GM21526 (cell line): ENCODE results near the gene LEAP2.

ENCODE experiments used
- ATAC-seq: cut with Tn5 transposase; IDR thresholded peaks from one replicate; pipeline ENCODE4 v1.9.1; 2021; ENCODE audit warnings: moderate library complexity; ENCODE audit not compliant: unreplicated experiment, low FRiP score

The LEAP2 gene

GRCh38 chr5:132876020-132876759 lies 2.7 kb downstream of the LEAP2 start:
- ATAC-seq: no peak

- no peak for ATAC-seq
Measured at GRCh38 chr5:132877466-132877865, 4.0 kb downstream of the LEAP2 start.

- no peak for ATAC-seq
Measured at GRCh38 chr5:132877938-132878337, 4.5 kb downstream of the LEAP2 start.

- ATAC-seq: no peak
Measured at GRCh38 chr5:132883261-132883834, 9.9 kb downstream of the LEAP2 start.

- no peak for ATAC-seq
Measured at GRCh38 chr5:132884548-132884947, 11.1 kb downstream of the LEAP2 start.

- no peak for ATAC-seq
Measured at GRCh38 chr5:132886064-132886823, 12.8 kb downstream of the LEAP2 start.

- ATAC-seq: no peak
Measured at GRCh38 chr5:132887283-132887682, 13.8 kb downstream of the LEAP2 start.

GRCh38 chr5:132889501-132889900 lies 16.0 kb downstream of the LEAP2 start:
- no peak for ATAC-seq

- no peak for ATAC-seq
Measured at GRCh38 chr5:132890817-132891216, 17.3 kb downstream of the LEAP2 start.

GRCh38 chr5:132895719-132896305 lies 22.3 kb downstream of the LEAP2 start:
- ATAC-seq: no peak

- ATAC-seq: no peak
Measured at GRCh38 chr5:132896685-132897084, 23.2 kb downstream of the LEAP2 start.

GRCh38 chr5:132898094-132898493 lies 24.6 kb downstream of the LEAP2 start:
- no peak for ATAC-seq

- ATAC-seq: no peak
Measured at GRCh38 chr5:132901036-132901435, 27.6 kb downstream of the LEAP2 start.

GRCh38 chr5:132901730-132902129 lies 28.3 kb downstream of the LEAP2 start:
- ATAC-seq: no peak

- ATAC-seq: no peak
Measured at GRCh38 chr5:132905938-132906337, 32.5 kb downstream of the LEAP2 start.

- no peak for ATAC-seq
Measured at GRCh38 chr5:132907161-132907560, 33.7 kb downstream of the LEAP2 start.

GRCh38 chr5:132909702-132910101 lies 36.2 kb downstream of the LEAP2 start:
- ATAC-seq: no peak

GRCh38 chr5:132915681-132916080 lies 42.2 kb downstream of the LEAP2 start:
- ATAC-seq: no peak

- no peak for ATAC-seq
Measured at GRCh38 chr5:132916086-132916485, 42.6 kb downstream of the LEAP2 start.
